HAP-1 (cell line): ENCODE measurements around the gene OR2T11.
A peak's percentile ranks its signal among the peaks of the same experiment; 100 is the strongest.

Experiments used
- DNase-seq, 2 experiments: peaks; one replicate each; pipeline ENCODE4 v3.0.0-alpha.2; 2016 to 2020; ENCODE audit warnings: low spot score in 2 of 2
- H3K27me3 ChIP-seq: fragments of 250-450 bp; sonication (Bioruptor Pico); 2 replicates; pipeline ENCODE4 v1.5.1; 2020; ENCODE audit warnings: low read depth, mild to moderate bottlenecking, moderate library complexity
- H3K36me3 ChIP-seq: fragments of 250-450 bp; sonication (Bioruptor Pico); replicated peaks from 2 replicates; pipeline ENCODE4 v1.5.1; 2020; ENCODE audit warnings: mild to moderate bottlenecking
- H3K4me1 ChIP-seq: fragments of 250-450 bp; sonication (Bioruptor Pico); 2 replicates; pipeline ENCODE4 v1.5.1; 2020; ENCODE audit warnings: mild to moderate bottlenecking
- H3K4me3 ChIP-seq: fragments of 250-450 bp; sonication (Bioruptor Pico); 2 replicates; pipeline ENCODE4 v1.5.1; 2020; ENCODE audit warnings: mild to moderate bottlenecking, moderate library complexity
- H3K9me3 ChIP-seq: fragments of 250-450 bp; sonication (Bioruptor Pico); 2 replicates; pipeline ENCODE4 v1.5.1; 2020; ENCODE audit warnings: mild to moderate bottlenecking, moderate library complexity
- in situ Hi-C: fragments of 300-500 bp; cut with MboI; formaldehyde crosslinking; loops from 3 replicates; pipeline ENCODE4 v1.14.3; 2020; ENCODE audit warnings: low sequenced_read_pairs, inconsistent platforms, mixed read lengths

OR2T11 gene

DNA sequence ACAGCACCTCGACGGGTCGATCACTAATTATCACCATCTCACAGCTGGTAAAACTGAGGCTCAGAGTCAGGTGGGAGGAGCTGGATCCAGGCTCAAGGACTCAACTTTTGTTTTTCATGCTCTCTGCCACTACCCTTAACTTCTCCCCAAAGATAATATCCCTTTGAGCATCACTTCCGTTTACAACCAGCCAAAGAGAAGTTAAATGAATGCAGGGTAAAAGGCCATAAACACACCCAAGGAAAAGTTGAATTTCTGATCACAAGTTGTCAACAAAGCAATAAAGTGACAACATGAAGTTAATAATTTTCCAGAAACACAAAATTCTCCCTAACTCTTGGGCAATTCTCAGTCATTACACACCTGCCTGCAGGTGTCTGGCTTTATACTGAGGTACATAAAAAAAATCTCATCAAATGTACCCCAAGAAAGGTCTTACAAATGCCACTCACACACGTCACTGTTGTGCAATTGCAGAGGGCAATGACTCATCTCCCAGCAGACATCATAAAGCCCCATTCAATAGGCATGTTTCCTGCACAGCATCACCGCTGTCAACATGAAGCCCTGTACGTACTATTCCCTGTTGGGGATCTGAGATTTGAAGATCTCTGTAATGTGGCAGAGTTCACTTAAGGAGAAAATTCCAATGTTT is 3.4 kb downstream of the OR2T11 start:
- no peaks in the 10 kb centered on the region for H3K9me3 ChIP-seq
- DNase-seq = no peak
- no peaks in the 10 kb centered on the region for H3K4me1 ChIP-seq
- H3K4me3 ChIP-seq = no peak overlapping the region
- in situ Hi-C loops = no loop called here
- H3K27me3 ChIP-seq = no peaks in the 10 kb centered on the region
- no peaks in the 10 kb centered on the region for H3K36me3 ChIP-seq

DNA sequence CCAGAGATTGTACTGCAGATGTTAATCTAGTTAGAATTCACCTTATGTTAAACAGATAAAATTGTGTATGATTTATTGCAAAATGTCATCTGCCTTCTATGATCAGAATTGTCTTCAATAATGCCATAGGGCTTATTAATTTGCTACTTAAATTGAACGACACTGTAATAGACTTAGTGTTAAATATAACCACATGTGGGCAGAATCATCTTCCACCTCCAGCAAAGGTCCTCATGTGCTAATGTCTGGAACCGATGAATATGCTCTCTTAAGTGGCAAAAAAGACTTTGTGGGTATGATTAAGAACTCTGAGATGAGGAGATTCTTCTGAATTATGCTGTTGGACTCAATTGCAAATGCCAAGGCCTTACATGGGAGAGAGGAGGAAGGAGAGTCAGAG is 4.3 kb downstream of the OR2T11 start:
- H3K27me3 ChIP-seq = no peaks in the 10 kb centered on the region
- in situ Hi-C loops = no loop called here
- no peaks in the 10 kb centered on the region for H3K36me3 ChIP-seq
- DNase-seq = no peak
- no peak overlapping the region for H3K4me3 ChIP-seq
- no peaks in the 10 kb centered on the region for H3K4me1 ChIP-seq
- H3K9me3 ChIP-seq = no peaks in the 10 kb centered on the region

DNA sequence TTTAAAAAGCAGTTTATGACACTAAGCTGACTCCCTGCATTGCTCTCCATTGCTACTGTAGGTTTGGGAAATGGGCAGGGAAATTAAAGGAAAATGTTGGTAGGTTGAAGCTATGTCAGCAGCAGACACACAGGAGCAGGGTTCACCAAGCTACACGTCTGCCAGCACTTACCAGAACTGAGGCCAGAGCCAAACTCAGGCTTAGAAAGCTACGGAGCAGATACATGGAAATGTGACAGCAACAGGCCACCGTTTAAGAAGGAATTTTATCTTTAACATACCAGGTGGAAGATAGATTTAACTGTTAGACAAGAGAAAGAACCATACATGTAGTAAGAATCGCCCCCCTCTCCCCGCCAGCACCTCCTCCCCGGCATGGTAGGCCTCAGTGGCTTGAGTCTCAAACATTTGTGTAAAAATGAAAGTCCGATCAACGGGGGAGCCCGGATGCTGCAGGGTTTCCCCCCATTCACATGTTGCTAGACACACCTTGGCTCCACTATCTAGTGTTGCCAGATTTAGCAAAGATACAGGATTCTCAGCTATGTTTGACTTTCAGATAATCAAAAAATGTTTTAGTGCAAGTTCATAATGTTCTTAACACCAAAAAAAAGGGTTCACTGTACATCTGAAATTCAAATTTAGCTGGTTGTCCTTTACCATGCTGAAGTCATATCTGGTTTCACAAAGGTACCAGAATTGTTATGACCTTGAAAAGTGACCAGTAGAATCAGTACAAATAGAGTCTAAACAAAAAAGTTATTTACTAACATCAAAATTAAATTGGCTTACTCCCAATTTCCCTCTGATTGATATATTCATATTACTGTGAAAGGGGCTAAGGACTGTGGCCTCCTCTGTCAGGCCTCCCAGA is 6.7 kb downstream of the OR2T11 start:
- Histone ChIP-seq H3K9me3 (no peaks in the 10 kb centered on the region), H3K27me3 (no peaks in the 10 kb centered on the region), H3K4me1 (no peaks in the 10 kb centered on the region), H3K36me3 (no peaks in the 10 kb centered on the region), H3K4me3 (no peak overlapping the region)
- in situ Hi-C loops = no loop called here
- DNase-seq = no peak

DNA sequence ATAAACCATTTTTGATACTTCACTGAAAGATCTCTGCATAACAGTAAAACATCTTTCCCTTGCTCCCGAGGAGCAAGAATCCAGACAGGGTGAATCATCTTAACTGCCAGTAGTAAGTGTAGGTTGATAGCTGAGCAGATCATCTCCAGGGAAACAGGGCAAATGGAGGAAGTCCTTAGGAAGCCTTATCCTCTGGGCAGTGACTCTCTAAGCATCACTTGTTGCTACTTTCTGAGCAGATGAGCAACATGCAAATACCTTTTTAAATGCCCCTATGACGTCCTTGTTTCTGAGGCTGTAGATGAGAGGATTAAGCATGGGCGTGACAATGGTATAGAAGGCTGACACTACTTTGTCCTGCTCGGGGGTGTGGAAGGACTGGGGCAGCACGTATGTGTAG is 8.9 kb downstream of the OR2T11 start:
- in situ Hi-C loops = no loop called here
- Histone ChIP-seq H3K36me3 (no peaks in the 10 kb centered on the region), H3K9me3 (no peaks in the 10 kb centered on the region), H3K4me1 (no peaks in the 10 kb centered on the region), H3K27me3 (no peaks in the 10 kb centered on the region), H3K4me3 (no peak overlapping the region)
- no peak for DNase-seq

DNA sequence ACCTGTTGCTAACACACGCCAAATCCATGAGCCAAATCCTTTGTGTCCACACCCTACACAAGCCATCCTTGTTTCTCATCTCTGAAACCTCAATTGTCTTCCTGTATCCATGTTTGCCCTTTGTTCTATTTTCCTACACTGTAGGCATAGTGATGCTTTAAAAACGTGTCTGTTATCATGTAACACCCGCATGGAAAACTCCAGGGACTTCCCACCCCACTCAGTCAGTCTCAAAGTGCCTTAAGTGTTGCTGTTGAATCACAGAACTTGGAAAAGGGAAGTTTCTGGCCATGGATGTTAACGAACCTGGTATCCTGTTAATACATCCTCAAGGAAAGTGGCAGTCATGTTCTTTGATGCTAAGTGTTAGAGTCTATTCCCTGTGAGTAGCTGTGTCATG is 9.7 kb downstream of the OR2T11 start:
- Histone ChIP-seq H3K36me3 (no peaks in the 10 kb centered on the region), H3K9me3 (no peaks in the 10 kb centered on the region), H3K27me3 (no peaks in the 10 kb centered on the region), H3K4me3 (no peak overlapping the region), H3K4me1 (no peaks in the 10 kb centered on the region)
- in situ Hi-C loops = no loop called here
- no peak for DNase-seq

DNA sequence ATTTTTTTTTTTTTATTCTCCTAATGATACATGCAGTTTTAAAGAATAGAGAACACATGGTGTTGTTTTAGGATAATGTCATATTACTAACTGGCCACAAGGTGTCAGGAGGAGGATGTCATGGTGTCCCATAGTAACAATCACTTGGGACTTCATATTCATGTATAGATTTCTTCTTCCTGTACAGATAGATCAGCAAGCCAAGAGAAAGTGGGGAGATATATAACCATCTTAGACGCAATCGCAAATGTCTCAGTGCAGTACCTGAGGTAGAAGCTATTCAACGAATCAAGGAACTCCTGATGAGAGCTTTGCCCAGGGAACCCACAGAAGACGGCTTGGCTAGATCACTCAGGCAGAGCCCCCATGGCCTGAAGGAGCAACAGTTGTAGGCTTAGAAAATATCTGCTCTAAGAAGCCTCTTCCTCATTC is 12.3 kb downstream of the OR2T11 start:
- peak in 1 of 2 experiments; percentile 38 for DNase-seq
- no peaks in the 10 kb centered on the region for H3K27me3 ChIP-seq
- H3K4me3 ChIP-seq = no peak overlapping the region
- no peaks in the 10 kb centered on the region for H3K36me3 ChIP-seq
- no peaks in the 10 kb centered on the region for H3K9me3 ChIP-seq
- in situ Hi-C loops = no loop called here
- H3K4me1 ChIP-seq = no peaks in the 10 kb centered on the region

DNA sequence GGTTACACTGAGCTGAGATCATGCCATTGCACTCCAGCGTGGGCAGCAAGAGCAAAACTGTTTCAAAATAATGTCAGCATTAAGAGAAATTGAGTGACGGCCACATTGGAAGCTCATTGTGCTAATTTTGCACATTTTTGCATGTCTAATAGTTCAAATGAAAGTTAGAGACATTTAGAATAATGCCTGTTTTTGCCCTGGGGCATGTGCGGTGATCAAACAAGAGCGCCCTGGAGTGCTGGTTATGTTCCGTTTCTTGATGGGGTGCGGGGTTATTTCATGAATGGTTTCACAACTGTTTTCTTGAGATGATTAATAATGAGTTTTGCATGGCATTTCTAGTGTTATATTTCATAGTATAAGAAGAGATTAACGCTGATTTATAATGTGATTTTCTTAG is 13.1 kb downstream of the OR2T11 start:
- no peaks in the 10 kb centered on the region for H3K27me3 ChIP-seq
- DNase-seq = peak; percentile 8 to 60
- no peak overlapping the region for H3K4me3 ChIP-seq
- in situ Hi-C loops = no loop called here
- H3K36me3 ChIP-seq = no peaks in the 10 kb centered on the region
- no peaks in the 10 kb centered on the region for H3K9me3 ChIP-seq
- no peaks in the 10 kb centered on the region for H3K4me1 ChIP-seq

DNA sequence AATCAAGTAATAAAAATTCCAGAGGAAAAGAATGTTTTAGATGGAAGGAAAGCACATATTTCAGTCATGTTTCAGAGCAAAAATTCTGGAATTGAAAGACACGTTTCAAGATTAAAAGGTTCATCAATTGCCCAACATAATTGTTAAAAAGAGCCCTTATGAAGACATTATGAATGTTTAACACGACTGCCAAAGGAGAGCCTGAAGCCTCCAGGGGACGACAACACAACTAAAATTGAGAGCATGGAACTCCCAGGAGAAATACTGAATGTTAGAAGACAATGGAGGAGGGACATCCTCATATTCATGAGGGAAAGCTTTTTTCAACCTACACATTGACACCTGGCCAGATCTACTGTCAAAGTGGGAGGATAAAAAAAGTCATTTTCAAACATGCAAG is 16.0 kb downstream of the OR2T11 start:
- Histone ChIP-seq H3K27me3 (no peaks in the 10 kb centered on the region), H3K9me3 (no peaks in the 10 kb centered on the region), H3K36me3 (no peaks in the 10 kb centered on the region), H3K4me3 (no peak overlapping the region), H3K4me1 (no peaks in the 10 kb centered on the region)
- no peak for DNase-seq
- in situ Hi-C loops = no loop called here

DNA sequence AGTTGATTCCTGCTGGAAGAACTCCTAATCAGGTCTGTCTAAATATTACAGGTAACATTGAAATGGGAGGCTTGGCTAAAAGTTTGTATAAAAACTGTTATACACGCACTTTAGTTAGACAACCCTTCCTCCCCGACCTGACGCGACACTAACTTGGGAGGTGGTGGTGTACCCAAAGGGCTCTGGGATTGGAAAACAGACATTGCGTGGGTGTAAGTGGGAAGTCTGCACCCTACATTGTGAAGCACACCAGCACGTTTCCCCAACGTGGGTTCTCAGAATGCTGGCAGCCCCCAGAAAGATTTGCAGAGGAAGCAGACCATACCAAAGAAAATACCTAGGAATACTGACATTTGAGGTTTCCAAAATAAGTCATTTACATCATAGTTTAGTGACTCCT is 16.8 kb downstream of the OR2T11 start:
- no peaks in the 10 kb centered on the region for H3K4me1 ChIP-seq
- no peaks in the 10 kb centered on the region for H3K27me3 ChIP-seq
- in situ Hi-C loops = no loop called here
- H3K9me3 ChIP-seq = no peaks in the 10 kb centered on the region
- no peak for DNase-seq
- H3K36me3 ChIP-seq = no peaks in the 10 kb centered on the region
- H3K4me3 ChIP-seq = no peak overlapping the region

DNA sequence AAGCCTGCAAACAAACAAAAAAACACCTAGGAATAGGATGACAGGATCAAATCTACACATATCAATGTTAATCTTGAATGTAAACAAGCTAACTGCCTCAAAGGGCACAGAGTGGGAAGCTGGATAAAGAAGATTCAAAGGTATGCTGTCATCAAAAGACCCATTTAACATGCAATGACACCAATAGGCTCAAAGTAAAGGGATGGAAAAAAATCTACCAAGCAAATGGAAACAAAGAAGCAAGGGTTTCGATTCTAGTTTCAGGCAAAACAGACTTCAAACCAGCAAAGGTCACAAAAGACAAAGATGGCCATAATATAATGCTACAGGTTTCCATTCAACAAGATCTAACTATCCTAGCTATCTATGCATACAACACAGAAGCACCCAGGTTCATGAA is 21.1 kb downstream of the OR2T11 start:
- H3K9me3 ChIP-seq = no peaks in the 10 kb centered on the region
- no peak for DNase-seq
- H3K4me3 ChIP-seq = no peak overlapping the region
- in situ Hi-C loops = no loop called here
- H3K4me1 ChIP-seq = no peaks in the 10 kb centered on the region
- H3K36me3 ChIP-seq = no peaks in the 10 kb centered on the region
- no peaks in the 10 kb centered on the region for H3K27me3 ChIP-seq

DNA sequence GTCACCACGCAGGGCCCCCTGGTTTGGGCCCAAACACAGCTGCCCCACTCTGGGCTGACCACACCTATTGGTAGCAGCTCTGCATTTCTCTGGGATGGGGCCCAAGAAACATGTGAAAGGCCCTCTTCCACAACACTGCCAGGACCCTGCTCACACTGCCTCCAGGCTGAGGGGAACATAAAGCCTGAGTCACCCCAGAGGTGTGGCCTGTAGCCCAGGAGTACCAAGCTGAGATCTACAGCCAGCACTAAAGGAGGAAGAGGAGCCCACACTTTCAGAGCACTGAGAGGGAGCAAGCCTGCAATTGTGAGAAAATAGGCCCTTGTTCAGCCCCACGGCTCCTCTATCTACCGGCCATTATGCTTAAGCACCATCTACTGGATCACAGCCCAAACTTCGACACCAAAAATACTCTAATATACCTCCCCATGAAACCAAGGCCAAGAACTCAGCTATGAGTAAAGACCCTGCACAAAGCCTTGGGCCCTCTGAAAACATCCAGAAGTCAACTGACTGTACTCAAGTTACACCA is 22.9 kb downstream of the OR2T11 start:
- no peaks in the 10 kb centered on the region for H3K4me1 ChIP-seq
- no peak overlapping the region for H3K4me3 ChIP-seq
- H3K27me3 ChIP-seq = no peaks in the 10 kb centered on the region
- in situ Hi-C loops = no loop called here
- H3K9me3 ChIP-seq = no peaks in the 10 kb centered on the region
- H3K36me3 ChIP-seq = no peaks in the 10 kb centered on the region
- no peak for DNase-seq

DNA sequence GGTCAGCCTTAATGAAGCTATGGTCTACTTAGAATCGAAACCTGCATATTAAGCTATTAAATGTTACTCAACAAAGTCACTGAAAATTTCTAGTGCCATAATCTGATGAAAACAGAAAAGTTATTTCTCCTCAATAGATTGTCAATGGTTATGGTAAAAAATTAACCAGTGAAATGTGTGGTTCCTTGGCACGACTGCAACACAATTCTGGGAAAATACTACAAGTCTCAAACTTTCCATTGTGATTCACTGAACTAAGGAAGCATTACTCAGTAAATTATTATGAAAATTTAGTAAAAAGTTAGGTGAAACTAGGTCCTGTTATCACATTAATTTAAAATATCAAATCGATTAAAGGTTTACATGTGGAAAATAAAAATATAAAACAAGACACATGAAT is 24.6 kb downstream of the OR2T11 start:
- no peaks in the 10 kb centered on the region for H3K4me1 ChIP-seq
- DNase-seq = no peak
- H3K27me3 ChIP-seq = no peaks in the 10 kb centered on the region
- no peaks in the 10 kb centered on the region for H3K36me3 ChIP-seq
- H3K9me3 ChIP-seq = no peaks in the 10 kb centered on the region
- H3K4me3 ChIP-seq = no peak overlapping the region
- in situ Hi-C loops = no loop called here

DNA sequence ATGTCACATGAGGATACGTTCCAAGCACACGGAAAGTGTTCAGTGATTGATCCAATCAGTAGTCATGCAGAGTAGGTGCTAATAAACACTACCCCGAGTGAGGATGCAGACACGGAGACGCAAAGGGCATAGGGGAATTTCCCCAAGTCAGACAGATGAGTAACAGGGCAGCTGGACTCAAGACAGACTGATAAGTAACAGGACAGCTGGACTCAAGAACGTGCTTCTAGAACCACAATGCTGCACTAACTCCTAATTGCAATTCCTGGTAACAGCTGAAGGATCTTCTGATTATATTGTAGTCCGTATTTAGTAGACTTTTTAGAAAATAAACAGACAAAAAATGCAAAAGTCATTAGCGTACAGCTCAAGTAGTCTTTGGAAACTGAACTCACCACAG is 35.5 kb downstream of the OR2T11 start:
- H3K36me3 ChIP-seq = no peaks in the 10 kb centered on the region
- in situ Hi-C loops = no loop called here
- no peak overlapping the region for H3K4me3 ChIP-seq
- no peaks in the 10 kb centered on the region for H3K9me3 ChIP-seq
- H3K27me3 ChIP-seq = no peaks in the 10 kb centered on the region
- H3K4me1 ChIP-seq = no peaks in the 10 kb centered on the region
- DNase-seq = no peak

DNA sequence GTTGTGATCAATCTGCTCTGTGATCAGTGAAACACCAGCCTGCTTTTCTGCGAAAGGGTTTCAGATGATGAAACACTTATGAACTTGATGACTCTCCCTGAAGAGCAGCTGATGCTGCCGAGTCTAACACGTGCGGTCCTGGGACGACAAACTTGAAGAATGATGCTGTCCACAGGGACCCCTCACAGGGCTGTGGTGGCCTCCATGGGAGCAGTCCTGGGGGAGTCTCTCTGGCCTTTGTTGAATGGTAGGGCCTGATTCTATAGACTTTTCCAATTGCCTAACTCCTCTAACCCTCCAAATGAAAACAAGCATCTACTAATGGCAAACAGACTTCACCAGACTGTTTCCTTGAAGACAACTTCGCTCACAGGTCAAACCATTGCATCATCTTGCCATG is 37.3 kb downstream of the OR2T11 start, which contains the start of gene OR2T10:
OR2T10 (minus strand) TSS at position 112 of the 400 bp plus-strand sequence. CDS start 3,932 bp downstream, outside the sequence.
- Histone ChIP-seq H3K4me3 (no peak within 1 kb of the TSS), H3K9me3 (no peaks in the 10 kb centered on the region), H3K4me1 (no peaks in the 10 kb centered on the region), H3K27me3 (no peaks in the 10 kb centered on the region), H3K36me3 (no peaks in the 10 kb centered on the region)
- in situ Hi-C loops = no loop called here
- DNase-seq = no peak
